Endothelial cell of umbilical vein (primary cell): ENCODE results near the gene CAMSAP1. TPM values are rescaled to one million over a fixed set of nuclear protein-coding genes. Genes with fewer than 3 reads are reported as not detected.

Experiments
- BruUV-seq: library from RNA; stranded (reverse); fragments of 400-500 nt; replicated peaks from 2 replicates; lab custom pipeline; 2021; lab: Mats Ljungman, UMichigan
- CTCF ChIA-PET: fragments of 300-600, 350-600 bp; sonication (Branson Sonifier 250); formaldehyde crosslinking; loops from one replicate; lab custom pipeline; 2021; ENCODE audit warnings: antibody characterized with exemption, inconsistent platforms; lab: Charles Lee
- POLR2A ChIA-PET: fragments of 300-600, 350-600 bp; sonication (Branson Sonifier 250); formaldehyde crosslinking; loops from one replicate; lab custom pipeline; 2021; ENCODE audit warnings: antibody characterized with exemption, inconsistent platforms; lab: Charles Lee
- DNase-seq: peaks from one replicate; pipeline ENCODE4 v3.0.0-alpha.2; 2011; ENCODE audit warnings: low read depth, low spot score
- FAIRE-seq: peaks from 2 replicates; lab custom pipeline; 2011; peaks lifted over from hg19 to GRCh38; lab: Jason Lieb, UNC
- H2AFZ ChIP-seq: 2 replicates; pipeline ENCODE4 v1.6.0; 2012; ENCODE audit warnings: low read depth, low read length, control low read depth, inconsistent platforms
- H3K27ac ChIP-seq: 2 replicates; pipeline ENCODE4 v1.5.1; 2011; ENCODE audit warnings: low read depth, mild to moderate bottlenecking, control low read depth, low read length, moderate library complexity; ENCODE audit not compliant: insufficient read depth
- H3K27me3 ChIP-seq, 2 experiments: 2 replicates each; pipeline versions ENCODE4 v1.6.0 to v1.6.1; 2011; ENCODE audit warnings: low read length in 2 of 2, mixed read lengths in 1 of 2; ENCODE audit not compliant: control insufficient read depth in 2 of 2, insufficient read depth in 2 of 2
- H3K36me3 ChIP-seq, 2 experiments: 2 replicates in 1 of 2; 3 replicates in 1 of 2; pipeline ENCODE4 v1.5.1; 2011; ENCODE audit warnings: low read length in 2 of 2, mild to moderate bottlenecking in 1 of 2, moderate library complexity in 1 of 2; ENCODE audit not compliant: control insufficient read depth in 2 of 2, insufficient read depth in 2 of 2; ENCODE audit errors: extremely low read depth in 1 of 2
- H3K4me1 ChIP-seq: 3 replicates; pipeline ENCODE4 v1.5.1; 2011; ENCODE audit warnings: mild to moderate bottlenecking, low read length; ENCODE audit not compliant: control insufficient read depth, insufficient read depth; ENCODE audit errors: extremely low read depth
- H3K4me2 ChIP-seq: 2 replicates; pipeline ENCODE4 v1.6.1; 2011; ENCODE audit warnings: low read length, control low read depth, mixed read lengths; ENCODE audit not compliant: insufficient read depth
- H3K4me3 ChIP-seq, 3 experiments: fragments of 200-600 bp in 1 of 3; sonication (generic), shearing (Covaris generic) in 1 of 3; replicated peaks in 1 of 3; 2 replicates each; pipeline ENCODE4 v1.5.1; 2011 to 2016; ENCODE audit warnings: control low read depth in 3 of 3, low read length in 3 of 3, mild to moderate bottlenecking in 2 of 3, inconsistent platforms in 1 of 3, low read depth in 1 of 3, moderate library complexity in 1 of 3; ENCODE audit not compliant: insufficient read depth in 1 of 3
- H3K79me2 ChIP-seq: 2 replicates; pipeline ENCODE4 v1.6.0; 2012; ENCODE audit warnings: low read length, inconsistent platforms; ENCODE audit not compliant: control insufficient read depth, insufficient read depth
- H3K9ac ChIP-seq: replicated peaks from 2 replicates; pipeline ENCODE3; 2011; ENCODE audit warnings: low read length, control low read depth; ENCODE audit not compliant: insufficient read depth; ENCODE audit errors: extremely low read depth
- H3K9me1 ChIP-seq: replicated peaks from 3 replicates; pipeline ENCODE4 v1.6.0; 2011; ENCODE audit warnings: mild to moderate bottlenecking, low read length; ENCODE audit not compliant: control insufficient read depth, insufficient read depth; ENCODE audit errors: extremely low read depth
- H3K9me3 ChIP-seq: replicated peaks from 2 replicates; pipeline ENCODE4 v1.5.1; 2012; ENCODE audit warnings: low read length, inconsistent platforms; ENCODE audit not compliant: control insufficient read depth, insufficient read depth
- H4K20me1 ChIP-seq: replicated peaks from 2 replicates; pipeline ENCODE3; 2011; ENCODE audit warnings: mild to moderate bottlenecking, low read length; ENCODE audit not compliant: control insufficient read depth, insufficient read depth; ENCODE audit errors: extremely low read depth
- CTCF ChIP-seq, 2 donors: IDR thresholded peaks; 1 replicate in 1 of 2; 2 replicates in 1 of 2; pipeline ENCODE4 v1.5.1; 2011; ENCODE audit warnings: low read length in 2 of 2, mild to moderate bottlenecking in 2 of 2, moderate library complexity in 2 of 2, control low read depth in 1 of 2, inconsistent platforms in 1 of 2, low read depth in 1 of 2; ENCODE audit not compliant: insufficient read depth in 1 of 2; ENCODE audit errors: extremely low read depth in 1 of 2
- EZH2 ChIP-seq: IDR thresholded peaks from 2 replicates; pipeline ENCODE4 v1.6.1; 2012; ENCODE audit warnings: borderline replicate concordance, low read depth, mild to moderate bottlenecking, moderate library complexity, low read length, inconsistent platforms; ENCODE audit not compliant: severe bottlenecking
- FOS ChIP-seq: IDR thresholded peaks from 2 replicates; pipeline ENCODE4 v1.6.1; 2011; ENCODE audit warnings: mild to moderate bottlenecking, low read length, moderate library complexity, borderline replicate concordance; ENCODE audit not compliant: insufficient read depth
- GATA2 ChIP-seq: IDR thresholded peaks from 2 replicates; pipeline ENCODE4 v1.7.0; 2011; ENCODE audit warnings: low read depth, mild to moderate bottlenecking, moderate library complexity, mixed read lengths, low read length; ENCODE audit not compliant: insufficient read length, insufficient read depth
- MYC ChIP-seq: IDR thresholded peaks from one replicate; pipeline ENCODE4 v1.6.1; 2011; ENCODE audit warnings: mild to moderate bottlenecking, low read depth, low read length
- POLR2AphosphoS5 ChIP-seq: IDR thresholded peaks from 2 replicates; pipeline ENCODE4 v1.6.1; 2012; ENCODE audit warnings: low read depth, mild to moderate bottlenecking, control low read depth, low read length, moderate library complexity; ENCODE audit not compliant: insufficient read depth
- dilution Hi-C: fragments of 300-500 bp; cut with MboI; formaldehyde crosslinking; loops from one replicate; pipeline ENCODE4 v1.15.0; 2019; ENCODE audit warnings: low sequenced_read_pairs; ENCODE audit not compliant: extremely low pct_ligation_motif_present
- intact Hi-C: fragments of 100-400 bp; cut with micrococcal nuclease; formaldehyde crosslinking; loops from one replicate; pipeline ENCODE4 v1.10.0; 2022
- polyA plus RNA-seq, 4 experiments: library from polyadenylated mRNA; depleted of rRNA in 3 of 4; stranded (reverse) in 3 of 4; unstranded in 1 of 4; fragments of >200 nt; gene quantifications; 2 replicates each; pipeline versions ENCODE4 v1.2.1 to v1.2.3, GENCODE V29; 2011 to 2012; ENCODE audit warnings: missing spikeins in 1 of 4
- total RNA-seq: library from RNA; stranded (reverse); gene quantifications from 2 replicates; pipeline ENCODE4 v1.2.3, GENCODE V29; 2021

Gene CAMSAP1
- total and polyA plus RNA-seq, 2 donors (not counting 3 experiments of a cell fraction or from before 2014, with no cell fraction given) = 8.1 to 25.5 TPM

GRCh38 chr9:135778421-135778820 is 128.9 kb downstream of the CAMSAP1 start:
- intact Hi-C loops = no loop called here

More at GRCh38 chr9:135778421-135778820, 128.9 kb downstream of the CAMSAP1 start:
- dilution Hi-C loops = no loop called here
- Histone ChIP-seq H3K79me2 (no peaks in the 10 kb centered on the region), H3K36me3 (no peaks in the 10 kb centered on the region), H3K9me1 (no peaks in the 10 kb centered on the region), H3K9ac (no peak overlapping the region), H3K4me3 (no peak overlapping the region), H3K27me3 (no peaks in the 10 kb centered on the region), H3K27ac (no peak overlapping the region), H3K9me3 (no peaks in the 10 kb centered on the region), H3K4me2 (no peak overlapping the region), H4K20me1 (no peaks in the 10 kb centered on the region), H2AFZ (no peak overlapping the region), H3K4me1 (no peaks in the 10 kb centered on the region)
- ChIA-PET POLR2A (no interaction called here), CTCF (interaction anchor here (1.9 kb wide), 1 partner anchor 19 kb away, joined by 9 read pairs; no protein-coding TSS in a partner anchor)
- FAIRE-seq = no peak
- no TSS peak for BruUV-seq
- no peak for TF ChIP-seq EZH2
- TF ChIP-seq CTCF (IDR thresholded peaks at IDR 0.05; ENCODE audit: extremely low read depth in 1 of 2, insufficient read depth in 1 of 2, low read depth in 1 of 2, low read length in 2 of 2) = no peak
- no peak for TF ChIP-seq POLR2AphosphoS5
- TF ChIP-seq GATA2 = no peak
- no peak for TF ChIP-seq MYC
- TF ChIP-seq FOS = no peak
- no peak for DNase-seq
